ENCODE results near the gene HRC. TPM values are rescaled to one million over a fixed set of nuclear protein-coding genes. Genes with fewer than 3 reads are reported as not detected.

Gene HRC
- total and polyA plus RNA-seq, 4 donors, result 0.14 to 5.7 (median 1.1) TPM

DNA sequence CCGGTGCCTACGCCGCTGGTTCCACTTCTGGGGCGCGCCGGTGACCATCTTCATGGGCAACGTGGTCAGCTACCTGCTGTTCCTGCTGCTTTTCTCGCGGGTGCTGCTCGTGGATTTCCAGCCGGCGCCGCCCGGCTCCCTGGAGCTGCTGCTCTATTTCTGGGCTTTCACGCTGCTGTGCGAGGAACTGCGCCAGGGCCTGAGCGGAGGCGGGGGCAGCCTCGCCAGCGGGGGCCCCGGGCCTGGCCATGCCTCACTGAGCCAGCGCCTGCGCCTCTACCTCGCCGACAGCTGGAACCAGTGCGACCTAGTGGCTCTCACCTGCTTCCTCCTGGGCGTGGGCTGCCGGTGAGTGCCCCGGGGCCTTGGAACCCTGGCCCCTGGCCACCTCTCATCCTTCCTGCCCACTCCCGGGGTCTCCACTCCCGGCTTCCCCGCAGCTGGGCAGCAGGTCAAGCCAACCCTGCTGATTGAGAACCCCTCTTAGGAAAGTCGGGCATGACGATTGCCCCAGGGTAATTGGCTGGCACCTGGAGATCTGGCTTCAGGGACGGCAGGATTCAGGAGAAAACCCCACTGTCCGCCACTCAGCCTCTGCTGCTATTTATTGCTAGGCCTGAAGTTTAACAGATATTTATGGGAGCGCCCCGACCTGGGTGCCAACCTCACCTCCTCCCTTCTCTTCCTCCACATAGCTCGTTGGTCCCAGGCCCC lies 41.5 kb upstream of the HRC start:
- ATAC-seq (ENCODE audit: insufficient read depth, low FRiP score) (no peak), DNase-seq (peak; percentile 16 to 41 (median 22))
- TF ChIP-seq, protein P1, sequence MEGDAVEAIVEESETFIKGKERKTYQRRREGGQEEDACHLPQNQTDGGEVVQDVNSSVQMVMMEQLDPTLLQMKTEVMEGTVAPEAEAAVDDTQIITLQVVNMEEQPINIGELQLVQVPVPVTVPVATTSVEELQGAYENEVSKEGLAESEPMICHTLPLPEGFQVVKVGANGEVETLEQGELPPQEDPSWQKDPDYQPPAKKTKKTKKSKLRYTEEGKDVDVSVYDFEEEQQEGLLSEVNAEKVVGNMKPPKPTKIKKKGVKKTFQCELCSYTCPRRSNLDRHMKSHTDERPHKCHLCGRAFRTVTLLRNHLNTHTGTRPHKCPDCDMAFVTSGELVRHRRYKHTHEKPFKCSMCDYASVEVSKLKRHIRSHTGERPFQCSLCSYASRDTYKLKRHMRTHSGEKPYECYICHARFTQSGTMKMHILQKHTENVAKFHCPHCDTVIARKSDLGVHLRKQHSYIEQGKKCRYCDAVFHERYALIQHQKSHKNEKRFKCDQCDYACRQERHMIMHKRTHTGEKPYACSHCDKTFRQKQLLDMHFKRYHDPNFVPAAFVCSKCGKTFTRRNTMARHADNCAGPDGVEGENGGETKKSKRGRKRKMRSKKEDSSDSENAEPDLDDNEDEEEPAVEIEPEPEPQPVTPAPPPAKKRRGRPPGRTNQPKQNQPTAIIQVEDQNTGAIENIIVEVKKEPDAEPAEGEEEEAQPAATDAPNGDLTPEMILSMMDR (IDR thresholded peaks at IDR 0.05; ENCODE audit: control extremely low read depth, extremely low read depth), result no peak
- Histone ChIP-seq H3K27ac (ENCODE audit: low read depth in 1 of 2, low read length in 1 of 2) (peak overlapping the region in 1 of 2 donors; percentile 17), H3K4me1 (ENCODE audit: control insufficient read depth in 5 of 5, insufficient read depth in 5 of 5, low read length in 5 of 5) (no peaks in the 10 kb centered on the region), H3K36me3 (ENCODE audit: control insufficient read depth in 4 of 4, insufficient read depth in 4 of 4, low read length in 4 of 4) (peaks cover 3 to 18% (median 11%) of the 10 kb centered on the region in 4 donors), H3K9ac (ENCODE audit: insufficient read depth in 1 of 2, low read length in 2 of 2) (no peak overlapping the region), H3K27me3 (ENCODE audit: control insufficient read depth in 3 of 3, insufficient read depth in 3 of 3, low read length in 2 of 3) (no peaks in the 10 kb centered on the region), H3K9me3 (ENCODE audit: control insufficient read depth in 4 of 4, insufficient read depth in 3 of 4, low read length in 3 of 4) (no peaks in the 10 kb centered on the region), H3K4me3 (no peak overlapping the region)
- WGBS, 2 donors, result 81 to 85% methylated on average over 40 of the region's 40 CpGs

- ATAC-seq (ENCODE audit: insufficient read depth, low FRiP score) (no peak), DNase-seq (no peak)
- Histone ChIP-seq H3K4me1 (ENCODE audit: control insufficient read depth in 5 of 5, insufficient read depth in 5 of 5, low read length in 5 of 5) (peaks cover 0 to 9% (median 0%) of the 10 kb centered on the region in 5 donors), H3K27me3 (ENCODE audit: control insufficient read depth in 3 of 3, insufficient read depth in 3 of 3, low read length in 2 of 3) (no peaks in the 10 kb centered on the region), H3K9ac (ENCODE audit: insufficient read depth in 1 of 2, low read length in 2 of 2) (no peak overlapping the region), H3K4me3 (no peak overlapping the region), H3K27ac (ENCODE audit: low read depth in 1 of 2, low read length in 1 of 2) (no peak overlapping the region), H3K9me3 (ENCODE audit: control insufficient read depth in 4 of 4, insufficient read depth in 3 of 4, low read length in 3 of 4) (peaks cover 0 to 6% (median 0%) of the 10 kb centered on the region in 4 donors), H3K36me3 (ENCODE audit: control insufficient read depth in 4 of 4, insufficient read depth in 4 of 4, low read length in 4 of 4) (peaks cover 9 to 22% (median 11%) of the 10 kb centered on the region in 4 donors)
- TF ChIP-seq, protein P1 (IDR thresholded peaks at IDR 0.05; ENCODE audit: control extremely low read depth, extremely low read depth), result no peak
- WGBS, 2 donors, result 86 to 89% methylated on average over 4 of the region's 4 CpGs
Measured at GRCh38 chr19:49194408-49194807, 39.2 kb upstream of the HRC start.

- WGBS, 2 donors, result 97 to 99% methylated on average over 6 of the region's 6 CpGs
- H3K4me1 ChIP-seq (ENCODE audit: control insufficient read depth in 5 of 5, insufficient read depth in 5 of 5, low read length in 5 of 5), result peaks cover 0 to 10% (median 0%) of the 10 kb centered on the region in 5 donors
Measured at GRCh38 chr19:49193822-49194394, 38.7 kb upstream of the HRC start.

More at GRCh38 chr19:49193822-49194394, 38.7 kb upstream of the HRC start:
- H3K4me3 ChIP-seq, result no peak overlapping the region
- no peak for ATAC-seq (ENCODE audit: insufficient read depth, low FRiP score)
- H3K27ac ChIP-seq (ENCODE audit: low read depth in 1 of 2, low read length in 1 of 2), result no peak overlapping the region
- H3K27me3 ChIP-seq (ENCODE audit: control insufficient read depth in 3 of 3, insufficient read depth in 3 of 3, low read length in 2 of 3), result no peaks in the 10 kb centered on the region
- H3K9ac ChIP-seq (ENCODE audit: insufficient read depth in 1 of 2, low read length in 2 of 2), result no peak overlapping the region
- TF ChIP-seq, protein P1 (IDR thresholded peaks at IDR 0.05; ENCODE audit: control extremely low read depth, extremely low read depth), result no peak
- H3K9me3 ChIP-seq (ENCODE audit: control insufficient read depth in 4 of 4, insufficient read depth in 3 of 4, low read length in 3 of 4), result peaks cover 0 to 6% (median 0%) of the 10 kb centered on the region in 4 donors
- peaks cover 9 to 23% (median 11%) of the 10 kb centered on the region in 4 donors for H3K36me3 ChIP-seq (ENCODE audit: control insufficient read depth in 4 of 4, insufficient read depth in 4 of 4, low read length in 4 of 4)
- DNase-seq, result no peak
